HEK293 (cell line): ENCODE measurements around the gene ZNF106.

Source experiments
- ATF2 ChIP-seq: fragments of 450-650 bp; formaldehyde crosslinking; IDR thresholded peaks from 2 replicates; pipeline ENCODE4 v1.5.1; 2016; ENCODE audit warnings: missing biosample characterization, missing genetic modification characterization, low read depth
- CTCF ChIP-seq: fragments of 450-650 bp; formaldehyde crosslinking; IDR thresholded peaks from 2 replicates; pipeline ENCODE4 v1.5.1; 2016; ENCODE audit warnings: missing biosample characterization, missing genetic modification characterization
- GLIS2 ChIP-seq: fragments of 450-650 bp; formaldehyde crosslinking; IDR thresholded peaks from 2 replicates; pipeline ENCODE4 v1.5.1; 2016; ENCODE audit warnings: missing biosample characterization, missing genetic modification characterization
- KLF9 ChIP-seq: fragments of 450-650 bp; formaldehyde crosslinking; IDR thresholded peaks from 2 replicates; pipeline ENCODE4 v1.5.1; 2016; ENCODE audit warnings: missing biosample characterization, missing genetic modification characterization, low read depth
- REST ChIP-seq: fragments of 450-650 bp; formaldehyde crosslinking; IDR thresholded peaks from 2 replicates; pipeline ENCODE4 v1.5.1; 2016; ENCODE audit warnings: missing biosample characterization, missing genetic modification characterization
- ZBTB1 ChIP-seq: fragments of 450-650 bp; formaldehyde crosslinking; IDR thresholded peaks from 2 replicates; pipeline ENCODE4 v1.5.1; 2016; ENCODE audit warnings: missing biosample characterization, missing genetic modification characterization
- ZIC2 ChIP-seq: fragments of 450-650 bp; formaldehyde crosslinking; IDR thresholded peaks from 2 replicates; pipeline ENCODE4 v1.5.1; 2016; ENCODE audit warnings: missing biosample characterization, missing genetic modification characterization
- ZNF239 ChIP-seq: fragments of 450-650 bp; formaldehyde crosslinking; IDR thresholded peaks from 2 replicates; pipeline ENCODE4 v1.5.1; 2016; ENCODE audit warnings: missing biosample characterization, missing genetic modification characterization
- ZNF580 ChIP-seq: fragments of 450-650 bp; formaldehyde crosslinking; IDR thresholded peaks from 2 replicates; pipeline ENCODE4 v1.5.1; 2016; ENCODE audit warnings: missing biosample characterization, missing genetic modification characterization
- ZNF624 ChIP-seq: fragments of 450-650 bp; formaldehyde crosslinking; IDR thresholded peaks from 2 replicates; pipeline ENCODE4 v1.5.1; 2017; ENCODE audit warnings: missing biosample characterization, missing genetic modification characterization
- ZNF654 ChIP-seq: fragments of 450-650 bp; formaldehyde crosslinking; IDR thresholded peaks from 2 replicates; pipeline ENCODE4 v1.5.1; 2016; ENCODE audit warnings: low read depth, missing biosample characterization, missing genetic modification characterization
- ZNF777 ChIP-seq: fragments of 450-650 bp; formaldehyde crosslinking; IDR thresholded peaks from 2 replicates; pipeline ENCODE4 v1.5.1; 2017; ENCODE audit warnings: missing biosample characterization, missing genetic modification characterization, borderline replicate concordance

- TF ChIP-seq ZNF580 (no peak), KLF9 (no peak), ZNF654 (tag by site-specific recombination) (no peak), CTCF (tag by site-specific recombination) (no peak), GLIS2 (tag by site-specific recombination) (no peak), ZNF777 (tag by site-specific recombination) (no peak), ZIC2 (no peak), ZNF624 (tag by site-specific recombination) (no peak), ZNF239 (tag by site-specific recombination) (no peak), ZBTB1 (tag by site-specific recombination) (no peak), REST (tag by site-specific recombination) (no peak), ATF2 (tag by site-specific recombination) (no peak)
Observed at GRCh38 chr15:42411884-42412283, 79.1 kb downstream of the ZNF106 start.
